Skin of body (tissue), 3 donors: ENCODE measurements around the gene ARHGAP5. TPM values are rescaled to one million over a fixed set of nuclear protein-coding genes. Genes with fewer than 3 reads are reported as not detected.

Experiments
- DNase-seq: peaks from one replicate; lab custom pipeline; 2025; lab: John Stamatoyannopoulos, UW
- small RNA-seq: library from RNA; depleted of rRNA; stranded (forward); fragments of <200 nt; gene quantifications from one replicate; pipeline ENCODE3, GENCODE V24; 2014; ENCODE audit warnings: low replicate concordance
- total RNA-seq: library from RNA; depleted of rRNA; stranded (reverse); fragments of >200 nt; gene quantifications from one replicate; pipeline ENCODE4 v1.2.3, GENCODE V29; 2014

Gene ARHGAP5
- total RNA-seq, 1 donor from 2014 or later, result 133 TPM

DNA sequence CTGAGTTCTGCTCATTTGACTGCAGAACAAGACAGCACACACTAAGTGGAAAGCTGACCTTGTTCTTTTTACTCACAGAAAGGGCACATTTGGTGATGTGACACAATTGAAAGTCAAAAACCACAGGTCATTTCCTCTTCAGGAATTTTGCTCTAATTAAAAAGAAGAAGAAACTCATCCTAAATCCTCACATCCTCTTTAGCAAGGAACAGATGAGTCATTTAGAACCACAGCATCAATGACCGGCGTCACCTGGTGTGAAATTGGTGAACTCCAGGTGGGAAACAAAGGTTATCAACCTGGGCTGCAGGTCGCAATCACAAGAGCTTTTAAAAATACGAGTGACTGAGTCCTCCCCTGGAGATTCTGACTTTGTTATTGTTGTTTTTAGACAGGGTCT lies 128.9 kb downstream of the ARHGAP5 start:
- no peak for DNase-seq

- DNase-seq, result no peak
Observed at GRCh38 chr14:32206552-32206951, 129.4 kb downstream of the ARHGAP5 start.

GRCh38 chr14:32208490-32208889 lies 131.4 kb downstream of the ARHGAP5 start:
- DNase-seq, result no peak

Small RNA genes lying within 50 kb of the gene (small RNA-seq; reads per million reads assigned to genes)
- 0.21 reads per million for gene RNU6-7
- gene RNU6-8, result not detected

Other genes starting within 250 kb of the ARHGAP5 start
- not detected for gene RNU6-7, start 124.7 kb downstream of the ARHGAP5 start, total RNA-seq
- gene RNU6-8, start 126.0 kb downstream of the ARHGAP5 start, total RNA-seq, result not detected